GM12873 (cell line): ENCODE measurements around the gene LYL1.

Source experiments
- TF ChIP-seq, protein P1 (sequence below): IDR thresholded peaks from 2 replicates; pipeline ENCODE4 v1.5.1; 2012; ENCODE audit warnings: low read depth, mild to moderate bottlenecking, moderate library complexity, low read length, control low read depth; ENCODE audit not compliant: insufficient read depth; ENCODE audit errors: missing control alignments

The LYL1 gene

GRCh38 chr19:13053761-13054625 is 48.7 kb downstream of the LYL1 start:
- TF ChIP-seq, protein P1, sequence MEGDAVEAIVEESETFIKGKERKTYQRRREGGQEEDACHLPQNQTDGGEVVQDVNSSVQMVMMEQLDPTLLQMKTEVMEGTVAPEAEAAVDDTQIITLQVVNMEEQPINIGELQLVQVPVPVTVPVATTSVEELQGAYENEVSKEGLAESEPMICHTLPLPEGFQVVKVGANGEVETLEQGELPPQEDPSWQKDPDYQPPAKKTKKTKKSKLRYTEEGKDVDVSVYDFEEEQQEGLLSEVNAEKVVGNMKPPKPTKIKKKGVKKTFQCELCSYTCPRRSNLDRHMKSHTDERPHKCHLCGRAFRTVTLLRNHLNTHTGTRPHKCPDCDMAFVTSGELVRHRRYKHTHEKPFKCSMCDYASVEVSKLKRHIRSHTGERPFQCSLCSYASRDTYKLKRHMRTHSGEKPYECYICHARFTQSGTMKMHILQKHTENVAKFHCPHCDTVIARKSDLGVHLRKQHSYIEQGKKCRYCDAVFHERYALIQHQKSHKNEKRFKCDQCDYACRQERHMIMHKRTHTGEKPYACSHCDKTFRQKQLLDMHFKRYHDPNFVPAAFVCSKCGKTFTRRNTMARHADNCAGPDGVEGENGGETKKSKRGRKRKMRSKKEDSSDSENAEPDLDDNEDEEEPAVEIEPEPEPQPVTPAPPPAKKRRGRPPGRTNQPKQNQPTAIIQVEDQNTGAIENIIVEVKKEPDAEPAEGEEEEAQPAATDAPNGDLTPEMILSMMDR, result no peak

DNA sequence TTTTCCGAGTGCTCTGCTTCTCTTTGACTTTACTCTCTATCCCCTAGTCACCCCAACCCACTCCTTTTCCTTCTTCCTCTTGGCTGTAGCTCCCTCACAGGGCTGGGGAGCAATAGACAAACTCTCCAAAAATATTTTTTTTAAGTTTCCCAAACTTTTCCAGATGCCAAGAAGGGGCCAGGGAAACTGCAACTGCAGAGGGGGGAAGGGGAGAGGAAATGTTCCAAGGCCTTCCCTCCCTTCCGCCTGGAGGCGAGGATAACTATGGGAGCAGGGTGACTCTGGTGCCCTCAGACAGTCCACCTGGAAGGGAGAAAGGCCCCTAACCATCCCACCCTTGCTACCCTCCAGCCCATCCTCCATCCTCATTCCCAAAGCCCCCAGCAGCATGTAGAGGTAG is 49.4 kb downstream of the LYL1 start:
- TF ChIP-seq, protein P1, result no peak

DNA sequence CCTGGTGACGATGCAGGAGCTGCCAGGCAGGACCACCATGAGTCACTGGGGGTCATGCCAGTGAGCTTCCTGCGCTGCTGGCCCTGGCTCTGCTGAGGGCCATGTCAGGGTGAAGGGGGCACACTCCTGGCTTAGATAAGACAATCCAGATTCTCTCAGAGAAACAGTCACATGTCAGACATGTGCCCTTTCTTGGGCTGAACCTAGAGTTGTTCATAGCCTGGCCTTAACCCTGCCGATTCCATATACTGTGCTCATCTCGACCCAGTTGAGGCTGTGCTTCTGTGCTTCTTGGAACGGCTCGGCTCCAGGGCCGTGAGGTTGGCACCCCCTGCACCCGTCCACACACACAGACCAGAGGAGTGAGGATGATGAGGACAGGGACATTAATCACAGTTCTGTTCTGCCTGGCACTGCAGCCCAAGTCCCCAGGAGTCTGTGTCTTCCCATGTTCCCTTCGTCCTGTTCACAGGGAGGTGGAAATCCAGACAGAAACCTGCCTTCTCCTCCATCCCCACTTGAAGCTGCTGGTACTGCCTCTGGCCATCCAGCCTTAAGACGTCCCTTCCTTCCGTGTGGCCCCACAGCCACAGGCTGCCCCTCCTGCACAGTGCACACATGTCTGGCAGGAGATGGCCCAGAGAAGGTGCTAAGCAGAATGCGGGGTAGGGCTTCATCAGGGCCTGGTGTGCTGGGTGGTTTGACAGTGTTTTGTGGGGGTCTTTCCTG is 50.0 kb downstream of the LYL1 start:
- TF ChIP-seq, protein P1, result no peak

GRCh38 chr19:13051557-13052165 is 51.0 kb downstream of the LYL1 start:
- TF ChIP-seq, protein P1, result no peak

DNA sequence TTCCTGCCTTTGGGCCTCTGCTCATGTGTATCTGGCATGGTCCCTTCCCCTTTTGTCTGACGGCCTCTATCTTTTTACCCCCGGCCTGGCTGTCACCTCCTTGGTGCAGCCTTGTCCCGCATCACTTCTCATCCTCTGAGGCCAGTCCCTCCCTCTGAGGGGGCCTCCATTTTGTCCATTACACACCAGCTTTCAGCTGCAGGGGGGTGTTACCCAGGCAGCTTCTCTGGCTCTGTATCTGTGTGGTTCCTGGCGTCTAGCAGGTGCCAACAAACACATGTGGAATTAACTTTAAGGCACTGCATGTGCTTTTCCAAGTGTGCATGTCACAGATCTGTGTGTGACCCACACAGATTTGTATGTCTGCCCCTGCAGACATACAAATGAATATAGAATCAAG is 52.4 kb downstream of the LYL1 start:
- TF ChIP-seq, protein P1, result no peak
